Fibroblast of lung (primary cell): ENCODE results near the gene TFAP2E.

Experiments used
- CTCF ChIP-seq, 2 donors: IDR thresholded peaks in 1 of 2; conservative IDR thresholded peaks in 1 of 2; 1 replicate in 1 of 2; 2 replicates in 1 of 2; pipeline ENCODE4 v1.5.1; 2011 to 2012; ENCODE audit warnings: low read length in 2 of 2, control low read depth in 1 of 2, inconsistent platforms in 1 of 2, low read depth in 1 of 2, mild to moderate bottlenecking in 1 of 2
- EZH2 ChIP-seq: IDR thresholded peaks from 2 replicates; pipeline ENCODE4 v1.5.1; 2012; ENCODE audit warnings: low read length, control low read depth, mild to moderate bottlenecking; ENCODE audit errors: missing control alignments

GRCh38 chr1:35605867-35606182 lies 32.7 kb downstream of the TFAP2E start:
- TF ChIP-seq CTCF (conservative IDR thresholded peaks at IDR 0.05 in 1 of 2, IDR thresholded peaks at IDR 0.05 in 1 of 2; ENCODE audit: low read depth in 1 of 2, low read length in 2 of 2): no peak
- no peak for TF ChIP-seq EZH2
